Adrenal gland (tissue), 5 donors: ENCODE results near the gene PDLIM5.

Source experiments
- POLR2A ChIP-seq, 2 donors: fragments of 450-650 bp; IDR thresholded peaks; one replicate each; pipeline ENCODE4 v1.6.1; 2017; ENCODE audit warnings: antibody characterized with exemption in 2 of 2, mild to moderate bottlenecking in 2 of 2, moderate library complexity in 1 of 2
- TF ChIP-seq, protein P1 (sequence below), 6 experiments: fragments of 450-650 bp in 4 of 6; fragments of 200-600 bp in 2 of 6; sonication (generic) in 1 of 6; IDR thresholded peaks; 1 replicate in 5 of 6; 2 replicates in 1 of 6; pipeline versions ENCODE4 v1.5.1 to v1.8.0; 2016 to 2021; ENCODE audit warnings: antibody characterized with exemption in 6 of 6, mild to moderate bottlenecking in 2 of 6, moderate library complexity in 1 of 6
- donor health status: DM: no; HTN: no; CAD: no.

DNA sequence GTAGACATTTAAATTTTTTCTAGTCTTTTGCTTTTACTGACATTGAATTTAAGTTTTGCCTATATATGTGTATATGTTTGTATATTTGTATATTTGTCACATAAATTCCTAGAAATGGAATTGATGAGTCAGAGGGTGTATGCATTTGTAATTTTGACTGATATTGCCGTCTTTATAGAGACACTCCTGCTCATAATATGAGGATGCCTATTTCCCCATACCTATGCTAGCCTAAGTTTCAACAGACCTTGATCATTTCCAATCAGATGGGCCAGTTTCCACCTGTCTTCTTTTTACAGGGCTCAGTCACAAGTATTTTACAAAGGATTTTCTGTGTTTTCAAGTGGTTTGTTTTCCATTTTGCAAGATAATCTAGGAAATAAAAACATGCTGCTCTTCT lies 10.8 kb downstream of the PDLIM5 start:
- TF ChIP-seq, protein P1, sequence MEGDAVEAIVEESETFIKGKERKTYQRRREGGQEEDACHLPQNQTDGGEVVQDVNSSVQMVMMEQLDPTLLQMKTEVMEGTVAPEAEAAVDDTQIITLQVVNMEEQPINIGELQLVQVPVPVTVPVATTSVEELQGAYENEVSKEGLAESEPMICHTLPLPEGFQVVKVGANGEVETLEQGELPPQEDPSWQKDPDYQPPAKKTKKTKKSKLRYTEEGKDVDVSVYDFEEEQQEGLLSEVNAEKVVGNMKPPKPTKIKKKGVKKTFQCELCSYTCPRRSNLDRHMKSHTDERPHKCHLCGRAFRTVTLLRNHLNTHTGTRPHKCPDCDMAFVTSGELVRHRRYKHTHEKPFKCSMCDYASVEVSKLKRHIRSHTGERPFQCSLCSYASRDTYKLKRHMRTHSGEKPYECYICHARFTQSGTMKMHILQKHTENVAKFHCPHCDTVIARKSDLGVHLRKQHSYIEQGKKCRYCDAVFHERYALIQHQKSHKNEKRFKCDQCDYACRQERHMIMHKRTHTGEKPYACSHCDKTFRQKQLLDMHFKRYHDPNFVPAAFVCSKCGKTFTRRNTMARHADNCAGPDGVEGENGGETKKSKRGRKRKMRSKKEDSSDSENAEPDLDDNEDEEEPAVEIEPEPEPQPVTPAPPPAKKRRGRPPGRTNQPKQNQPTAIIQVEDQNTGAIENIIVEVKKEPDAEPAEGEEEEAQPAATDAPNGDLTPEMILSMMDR (IDR thresholded peaks at IDR 0.05), result no peak
- TF ChIP-seq POLR2A (IDR thresholded peaks at IDR 0.05), result no peak
